Hepatocyte (in vitro differentiated cells): Measurements from ENCODE around the gene MYBPC1.

ENCODE experiments used
- CTCF ChIP-seq: fragments of 200-600 bp; sonication (generic); IDR thresholded peaks from 2 replicates; pipeline ENCODE4 v1.5.1; 2016; ENCODE audit warnings: antibody characterized with exemption, mild to moderate bottlenecking; ENCODE audit not compliant: poor library complexity
- EZH2 ChIP-seq: fragments of 200-600 bp; sonication (generic); IDR thresholded peaks from 2 replicates; pipeline ENCODE4 v1.6.1; 2016; ENCODE audit warnings: antibody characterized with exemption, mild to moderate bottlenecking, borderline replicate concordance

DNA sequence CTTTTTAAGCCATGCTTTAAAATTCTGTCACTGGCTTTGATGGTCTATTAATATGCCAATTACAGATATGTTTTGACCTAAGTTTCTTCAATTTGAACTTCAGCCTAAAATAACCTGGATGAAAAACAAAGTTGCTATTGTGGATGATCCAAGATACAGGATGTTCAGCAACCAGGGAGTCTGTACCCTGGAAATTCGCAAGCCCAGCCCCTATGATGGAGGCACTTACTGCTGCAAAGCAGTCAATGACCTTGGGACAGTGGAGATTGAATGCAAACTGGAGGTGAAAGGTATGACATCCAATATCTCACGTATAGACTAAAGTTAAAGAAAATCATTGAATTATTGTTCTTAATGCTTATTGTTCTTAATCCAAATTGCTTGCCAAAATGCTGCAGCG is 85.5 kb downstream of the MYBPC1 start:
- no peak for TF ChIP-seq CTCF
- no peak for TF ChIP-seq EZH2
